A549 (cell line): ENCODE results near the gene ZNF106.

Experiments
- EHMT2 ChIP-seq: fragments of 200-600 bp; sonication (generic); IDR thresholded peaks from 2 replicates; pipeline ENCODE4 v1.6.1; 2016; ENCODE audit warnings: antibody characterized with exemption, low read depth, mild to moderate bottlenecking, moderate library complexity
- EP300 ChIP-seq, 2 experiments: fragments of >200 bp; sonication (Bioruptor Twin); formaldehyde crosslinking; IDR thresholded peaks; 2 replicates in 1 of 2; 3 replicates in 1 of 2; pipeline ENCODE4 v1.6.1; 2016 to 2017
- JUNB ChIP-seq: fragments of >200 bp; sonication (Bioruptor Twin); formaldehyde crosslinking; IDR thresholded peaks from 2 replicates; pipeline ENCODE4 v1.6.1; 2016
- MYC ChIP-seq: IDR thresholded peaks from 2 replicates; pipeline ENCODE4 v1.6.1; 2012; ENCODE audit warnings: mild to moderate bottlenecking, inconsistent platforms, low read length, improper control_type of control experiment, borderline replicate concordance
- RNF2 ChIP-seq: fragments of 200-600 bp; sonication (generic); IDR thresholded peaks from 2 replicates; pipeline ENCODE4 v1.6.1; 2016; ENCODE audit warnings: low read depth, mild to moderate bottlenecking, antibody characterized with exemption, moderate library complexity, borderline replicate concordance
- SMC3 ChIP-seq: fragments of >200 bp; sonication (Bioruptor Twin); formaldehyde crosslinking; IDR thresholded peaks from 3 replicates; pipeline ENCODE4 v1.6.1; 2018; ENCODE audit warnings: inconsistent platforms
- TF ChIP-seq, protein P1 (sequence below): fragments of 200-600 bp; sonication (generic); IDR thresholded peaks from 2 replicates; pipeline ENCODE4 v1.6.1; 2016; ENCODE audit warnings: antibody characterized with exemption, mild to moderate bottlenecking, moderate library complexity
- TF ChIP-seq, protein P2 (sequence below): fragments of >200 bp; sonication (Bioruptor Twin); formaldehyde crosslinking; IDR thresholded peaks from 3 replicates; pipeline ENCODE4 v1.5.1; 2016

DNA sequence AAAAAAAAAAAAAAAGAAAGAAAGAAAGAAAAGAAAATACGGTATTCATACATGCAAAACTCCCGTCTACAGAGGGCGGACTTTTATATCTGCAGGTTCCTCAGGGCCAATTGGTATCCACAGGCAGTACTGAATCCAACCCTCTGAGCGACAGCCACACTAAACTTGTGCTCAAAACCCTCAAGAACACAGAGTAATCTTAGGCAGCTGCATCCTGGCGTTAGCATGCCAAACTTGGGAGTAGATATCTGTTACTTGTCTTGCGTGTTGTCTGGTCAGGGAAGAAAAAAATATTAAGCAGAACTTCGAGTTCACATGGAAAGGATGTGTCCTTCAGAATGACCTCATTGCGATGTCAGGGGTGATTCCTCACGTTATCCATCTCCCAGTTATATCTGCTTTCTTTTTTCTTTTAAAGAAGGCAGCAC is 17.3 kb upstream of the ZNF106 start:
- TF ChIP-seq, protein P1, sequence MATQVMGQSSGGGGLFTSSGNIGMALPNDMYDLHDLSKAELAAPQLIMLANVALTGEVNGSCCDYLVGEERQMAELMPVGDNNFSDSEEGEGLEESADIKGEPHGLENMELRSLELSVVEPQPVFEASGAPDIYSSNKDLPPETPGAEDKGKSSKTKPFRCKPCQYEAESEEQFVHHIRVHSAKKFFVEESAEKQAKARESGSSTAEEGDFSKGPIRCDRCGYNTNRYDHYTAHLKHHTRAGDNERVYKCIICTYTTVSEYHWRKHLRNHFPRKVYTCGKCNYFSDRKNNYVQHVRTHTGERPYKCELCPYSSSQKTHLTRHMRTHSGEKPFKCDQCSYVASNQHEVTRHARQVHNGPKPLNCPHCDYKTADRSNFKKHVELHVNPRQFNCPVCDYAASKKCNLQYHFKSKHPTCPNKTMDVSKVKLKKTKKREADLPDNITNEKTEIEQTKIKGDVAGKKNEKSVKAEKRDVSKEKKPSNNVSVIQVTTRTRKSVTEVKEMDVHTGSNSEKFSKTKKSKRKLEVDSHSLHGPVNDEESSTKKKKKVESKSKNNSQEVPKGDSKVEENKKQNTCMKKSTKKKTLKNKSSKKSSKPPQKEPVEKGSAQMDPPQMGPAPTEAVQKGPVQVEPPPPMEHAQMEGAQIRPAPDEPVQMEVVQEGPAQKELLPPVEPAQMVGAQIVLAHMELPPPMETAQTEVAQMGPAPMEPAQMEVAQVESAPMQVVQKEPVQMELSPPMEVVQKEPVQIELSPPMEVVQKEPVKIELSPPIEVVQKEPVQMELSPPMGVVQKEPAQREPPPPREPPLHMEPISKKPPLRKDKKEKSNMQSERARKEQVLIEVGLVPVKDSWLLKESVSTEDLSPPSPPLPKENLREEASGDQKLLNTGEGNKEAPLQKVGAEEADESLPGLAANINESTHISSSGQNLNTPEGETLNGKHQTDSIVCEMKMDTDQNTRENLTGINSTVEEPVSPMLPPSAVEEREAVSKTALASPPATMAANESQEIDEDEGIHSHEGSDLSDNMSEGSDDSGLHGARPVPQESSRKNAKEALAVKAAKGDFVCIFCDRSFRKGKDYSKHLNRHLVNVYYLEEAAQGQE, result no peak
- TF ChIP-seq EHMT2 (no peak), SMC3 (no peak), RNF2 (no peak), MYC (no peak), JUNB (no peak), EP300 (IDR thresholded peaks at IDR 0.05) (no peak)
- TF ChIP-seq, protein P2, sequence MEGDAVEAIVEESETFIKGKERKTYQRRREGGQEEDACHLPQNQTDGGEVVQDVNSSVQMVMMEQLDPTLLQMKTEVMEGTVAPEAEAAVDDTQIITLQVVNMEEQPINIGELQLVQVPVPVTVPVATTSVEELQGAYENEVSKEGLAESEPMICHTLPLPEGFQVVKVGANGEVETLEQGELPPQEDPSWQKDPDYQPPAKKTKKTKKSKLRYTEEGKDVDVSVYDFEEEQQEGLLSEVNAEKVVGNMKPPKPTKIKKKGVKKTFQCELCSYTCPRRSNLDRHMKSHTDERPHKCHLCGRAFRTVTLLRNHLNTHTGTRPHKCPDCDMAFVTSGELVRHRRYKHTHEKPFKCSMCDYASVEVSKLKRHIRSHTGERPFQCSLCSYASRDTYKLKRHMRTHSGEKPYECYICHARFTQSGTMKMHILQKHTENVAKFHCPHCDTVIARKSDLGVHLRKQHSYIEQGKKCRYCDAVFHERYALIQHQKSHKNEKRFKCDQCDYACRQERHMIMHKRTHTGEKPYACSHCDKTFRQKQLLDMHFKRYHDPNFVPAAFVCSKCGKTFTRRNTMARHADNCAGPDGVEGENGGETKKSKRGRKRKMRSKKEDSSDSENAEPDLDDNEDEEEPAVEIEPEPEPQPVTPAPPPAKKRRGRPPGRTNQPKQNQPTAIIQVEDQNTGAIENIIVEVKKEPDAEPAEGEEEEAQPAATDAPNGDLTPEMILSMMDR, result no peak
